ENCODE measurements around the gene RERE.

The RERE gene

DNA sequence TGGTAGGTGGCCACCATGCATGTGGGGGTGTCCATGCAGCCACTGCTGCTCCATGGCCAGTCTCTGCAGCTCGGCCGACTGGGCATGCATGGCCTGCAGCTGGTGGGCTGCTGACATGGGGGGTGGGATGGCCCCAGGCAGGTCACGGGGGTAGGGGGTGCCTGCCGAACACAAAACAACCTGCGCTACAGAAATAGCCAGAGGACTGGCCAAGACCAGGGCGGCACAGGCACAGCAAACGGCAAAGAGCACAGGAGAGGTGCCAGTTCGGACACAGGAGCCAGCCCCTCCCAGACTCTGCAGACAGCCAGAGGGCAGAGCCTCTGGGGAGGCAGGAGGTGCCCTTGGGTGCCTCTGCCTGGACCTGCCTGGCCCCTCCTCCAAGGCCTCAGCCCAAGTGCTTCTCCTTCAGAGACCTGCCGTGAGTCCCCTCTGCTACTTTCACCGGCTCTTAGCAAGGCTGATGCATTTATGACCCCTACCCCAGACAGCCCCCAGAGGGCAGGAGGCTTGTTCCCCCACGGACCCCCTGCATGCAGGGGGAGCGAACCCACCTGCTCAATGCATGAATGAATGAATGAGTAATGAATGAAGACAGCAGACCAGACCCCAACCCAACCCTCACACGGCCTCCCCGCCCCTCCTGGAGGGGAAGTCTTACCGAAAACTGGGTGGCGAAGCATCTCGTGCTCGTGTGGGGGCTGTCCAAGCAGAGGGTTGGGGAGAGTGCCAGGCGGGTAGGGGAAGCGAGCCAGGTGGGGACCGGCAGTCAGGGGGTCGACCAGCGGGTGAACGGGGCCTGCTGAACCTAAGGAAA is 461.8 kb downstream of the RERE start:
- no peak for DNase-seq

- no peak for DNase-seq
Measured at GRCh38 chr1:8354038-8354437, 463.4 kb downstream of the RERE start.

DNA sequence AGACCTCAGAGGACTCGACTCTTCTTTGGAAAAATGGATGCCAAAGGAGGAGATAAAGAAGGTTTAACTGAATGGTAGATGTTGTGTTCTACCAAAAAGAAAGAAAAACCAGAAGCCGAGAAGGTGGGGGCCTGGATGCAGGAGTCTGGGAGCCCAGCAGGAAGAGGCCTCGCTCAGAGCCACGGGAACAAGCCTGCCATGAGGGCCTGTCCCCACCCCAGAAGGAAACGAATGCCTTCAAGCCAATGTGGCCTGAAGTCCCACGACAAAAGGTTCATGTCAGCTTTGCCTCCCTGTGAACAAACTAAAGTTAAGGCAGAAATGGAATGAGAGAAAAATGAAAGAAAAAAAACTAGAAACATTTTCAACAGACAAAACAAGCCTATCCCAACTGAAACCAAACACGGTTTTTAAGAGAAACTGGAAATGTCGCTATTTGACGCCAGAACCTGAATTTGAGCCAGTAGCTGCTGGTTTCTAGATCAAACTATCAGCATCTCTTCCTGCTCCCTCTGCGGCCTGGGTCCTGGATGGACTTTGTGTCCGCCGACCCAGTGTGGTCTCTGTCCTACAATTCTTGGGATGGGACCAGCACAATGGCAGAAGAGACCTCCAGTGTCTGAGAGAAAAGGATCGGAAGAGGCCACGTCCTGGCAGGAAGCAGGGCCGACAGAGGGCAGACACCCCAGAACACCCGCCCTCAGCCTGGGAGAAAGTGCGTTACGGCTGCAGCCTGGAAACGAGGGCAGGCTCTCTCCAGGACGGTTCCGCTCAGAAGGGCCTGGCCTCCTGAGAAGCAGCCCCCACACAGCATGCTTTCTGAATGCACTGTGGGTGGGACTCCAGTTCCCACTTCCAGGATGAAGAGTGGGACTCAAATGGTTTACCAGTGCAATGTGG is 464.3 kb downstream of the RERE start:
- DNase-seq: no peak

- DNase-seq: no peak
Measured at GRCh38 chr1:8352471-8352845, 465.0 kb downstream of the RERE start.

DNA sequence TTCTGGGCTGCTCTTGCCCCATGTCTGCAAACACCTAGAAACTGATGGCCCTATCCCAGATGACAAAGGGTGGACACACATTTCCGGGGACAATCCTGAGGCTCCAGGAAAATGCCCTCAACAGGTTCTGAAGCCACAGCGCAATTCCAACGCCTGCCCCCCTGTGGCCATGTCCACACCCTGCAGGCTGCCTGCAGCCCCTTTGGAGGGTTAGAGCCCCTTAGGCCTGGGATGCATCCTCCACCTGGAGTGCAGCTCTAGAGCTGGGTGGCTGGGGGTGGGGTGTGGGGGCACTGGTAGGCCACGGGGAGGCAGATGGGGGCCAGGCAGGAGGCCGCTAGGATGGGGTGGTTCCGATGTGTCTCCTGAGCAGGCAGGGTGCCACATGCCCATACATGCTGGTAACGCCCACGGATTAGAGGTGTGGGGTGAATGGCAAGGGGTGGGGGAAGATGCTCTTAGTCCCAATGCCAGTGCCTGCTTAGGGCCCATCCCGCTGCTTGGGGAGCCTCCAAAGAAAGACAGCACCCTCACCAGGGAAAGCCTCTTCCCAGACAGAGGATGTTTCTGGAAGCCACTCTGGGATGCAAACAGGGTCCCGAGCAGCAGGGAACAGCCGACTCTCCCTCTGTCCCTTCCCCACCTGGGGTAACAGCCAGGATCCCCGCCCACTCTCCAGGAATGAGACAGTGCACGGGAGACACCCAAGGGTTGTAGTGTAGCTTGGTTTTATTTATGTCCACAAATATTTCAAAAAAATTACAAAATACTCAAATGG is 465.6 kb downstream of the RERE start:
- DNase-seq: peak in 2 of 3 donors; percentile 8 to 30

DNA sequence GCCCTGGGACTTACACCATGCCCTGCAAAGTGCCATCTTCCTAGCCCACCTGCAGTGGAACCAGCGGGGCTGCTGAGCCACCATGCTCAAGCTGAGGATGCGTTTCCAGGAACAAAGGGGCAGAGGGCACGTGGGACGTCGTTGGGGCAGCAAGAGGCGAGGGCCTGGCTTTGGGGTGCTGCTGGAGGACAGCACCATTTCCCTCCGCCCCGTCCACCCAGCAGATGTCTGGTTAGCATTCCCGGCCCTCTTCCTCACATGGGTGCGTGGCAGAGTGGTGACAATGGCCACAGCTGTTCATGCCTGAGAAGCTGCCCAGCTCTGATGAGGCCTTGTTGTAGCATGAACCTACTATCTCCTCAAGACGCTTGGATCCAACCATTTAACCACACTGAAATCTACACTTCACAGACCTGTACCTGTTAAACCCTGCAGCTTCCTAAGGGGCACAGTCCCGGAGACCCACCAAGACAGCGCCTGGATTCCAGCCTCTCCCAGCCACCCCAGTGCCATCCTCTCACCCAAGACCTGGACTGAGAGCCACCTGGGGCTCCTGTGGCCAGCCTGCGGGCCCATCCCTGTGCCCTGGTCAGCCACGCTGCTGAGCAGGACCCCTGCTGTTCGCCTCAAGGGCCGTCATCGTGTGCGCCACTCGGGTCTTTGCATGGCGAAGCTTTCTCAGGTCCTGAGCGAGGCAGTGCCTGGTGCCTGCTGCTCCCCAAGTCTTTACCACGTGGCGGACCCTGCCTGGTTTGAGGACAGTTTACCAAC is 466.3 kb downstream of the RERE start:
- no peak for DNase-seq

DNA sequence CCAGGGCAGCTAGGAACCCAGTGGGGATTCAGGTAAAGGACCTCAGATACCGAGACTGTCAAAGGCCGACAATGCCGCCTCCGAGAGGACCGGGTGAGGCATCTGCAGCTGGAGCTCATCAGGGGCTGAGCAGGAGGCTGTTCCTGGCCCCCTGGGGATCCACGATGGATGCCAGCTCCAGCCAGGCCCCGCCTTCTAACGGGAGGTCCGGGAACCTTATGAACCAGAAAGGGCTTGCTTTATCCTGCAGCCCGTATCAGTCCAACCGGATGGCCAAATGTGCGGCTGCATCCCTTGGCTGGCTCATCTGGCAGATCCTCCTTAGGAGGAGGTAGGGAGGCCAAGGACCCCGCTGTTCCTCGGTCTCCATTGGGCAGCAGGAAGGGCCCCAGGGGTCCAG is 467.5 kb downstream of the RERE start:
- DNase-seq: no peak

- DNase-seq: no peak
Measured at GRCh38 chr1:8349473-8349865, 468.0 kb downstream of the RERE start.

- peak; percentile 56 to 81 (median 72) for DNase-seq
Measured at GRCh38 chr1:8348777-8349472, 468.5 kb downstream of the RERE start.

- no peak for DNase-seq
Measured at GRCh38 chr1:8348047-8348776, 469.2 kb downstream of the RERE start.

DNA sequence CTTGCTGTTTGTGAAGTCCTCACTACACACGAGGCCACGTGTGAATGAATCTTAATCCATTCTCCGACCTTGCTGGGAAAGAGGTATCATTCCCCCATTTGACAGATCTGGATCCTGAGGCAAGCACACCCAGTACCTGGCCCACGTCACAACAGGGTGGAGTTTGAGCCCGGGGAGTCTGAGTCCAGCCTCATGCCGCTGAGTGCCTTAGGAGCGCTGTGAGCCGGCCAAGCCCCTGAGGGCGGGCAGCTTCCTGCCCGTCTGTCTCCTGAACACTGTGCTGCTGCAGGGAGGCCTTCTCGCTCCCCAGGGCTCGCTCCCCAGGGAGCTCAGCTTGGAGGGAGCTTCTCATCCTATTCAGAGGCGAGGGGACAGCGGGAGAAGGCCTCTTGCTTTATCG is 469.8 kb downstream of the RERE start:
- no peak for DNase-seq

GRCh38 chr1:8345621-8346415 is 471.6 kb downstream of the RERE start:
- DNase-seq: no peak

GRCh38 chr1:8344893-8345507 is 472.4 kb downstream of the RERE start:
- DNase-seq: no peak

DNA sequence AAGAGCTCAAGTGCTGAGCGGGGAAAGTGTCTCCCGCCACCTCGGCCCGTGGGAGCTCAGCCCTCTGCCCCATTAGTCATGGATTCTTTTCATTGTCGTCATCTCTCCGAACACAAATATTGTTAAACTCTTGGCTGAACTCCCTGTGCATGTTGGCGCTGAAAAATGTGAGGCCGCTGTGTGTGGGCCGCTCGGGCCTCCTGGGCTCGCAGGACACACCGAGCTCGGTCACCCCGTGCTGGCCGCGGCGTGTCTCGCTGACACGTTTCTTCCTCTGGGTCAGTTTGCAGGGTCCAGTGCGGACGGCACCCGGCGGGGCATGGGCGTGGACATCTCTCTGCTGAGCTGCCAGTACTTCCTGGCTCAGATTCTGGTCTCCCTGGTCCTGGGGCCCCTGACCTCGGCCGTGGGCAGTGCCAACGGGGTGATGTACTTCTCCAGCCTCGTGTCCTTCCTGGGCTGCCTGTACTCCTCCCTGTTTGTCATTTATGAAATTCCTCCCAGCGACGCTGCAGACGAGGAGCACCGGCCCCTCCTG is 473.9 kb downstream of the RERE start:
- no peak for DNase-seq

DNA sequence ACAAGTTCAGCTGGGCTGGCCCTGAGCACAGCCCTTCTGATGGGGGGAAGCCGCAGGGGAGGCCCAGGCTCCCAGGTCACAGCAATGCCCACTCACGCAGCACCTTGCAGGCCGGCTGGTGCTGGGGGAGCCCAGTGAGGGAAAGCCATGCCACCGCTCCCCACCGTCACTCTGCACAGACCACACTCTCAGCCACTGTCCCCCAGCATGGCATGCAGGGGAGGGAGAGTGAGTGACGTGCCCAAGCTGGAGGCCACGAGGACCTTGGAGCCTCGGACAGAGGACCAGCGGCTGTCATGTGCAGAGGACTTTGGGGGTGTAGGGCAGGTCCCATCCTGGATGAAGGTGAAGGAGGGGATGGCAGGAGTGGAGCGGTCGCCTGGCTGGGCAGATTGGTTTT is 474.4 kb downstream of the RERE start:
- no peak for DNase-seq

DNA sequence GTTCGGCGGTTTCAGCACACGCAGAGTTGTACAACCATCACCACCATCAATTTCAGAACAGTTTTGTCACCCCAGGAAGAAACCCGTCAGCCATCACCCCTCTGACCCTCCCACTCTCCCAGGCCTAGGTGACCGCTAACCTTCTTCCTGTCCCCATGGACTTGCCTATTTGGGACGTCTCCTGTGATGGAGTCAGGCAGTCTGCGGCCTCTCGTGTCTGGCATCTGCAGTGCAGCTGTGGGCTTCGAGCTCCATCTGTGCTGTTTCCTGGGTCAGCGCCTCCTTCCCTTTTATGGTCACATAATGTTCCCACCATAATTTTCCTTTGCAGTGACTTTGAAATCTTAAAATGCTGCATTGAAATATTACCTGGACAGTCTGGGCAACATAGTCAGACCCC is 475.1 kb downstream of the RERE start:
- DNase-seq: no peak

- DNase-seq: no peak
Measured at GRCh38 chr1:8340448-8340847, 477.0 kb downstream of the RERE start.

DNA sequence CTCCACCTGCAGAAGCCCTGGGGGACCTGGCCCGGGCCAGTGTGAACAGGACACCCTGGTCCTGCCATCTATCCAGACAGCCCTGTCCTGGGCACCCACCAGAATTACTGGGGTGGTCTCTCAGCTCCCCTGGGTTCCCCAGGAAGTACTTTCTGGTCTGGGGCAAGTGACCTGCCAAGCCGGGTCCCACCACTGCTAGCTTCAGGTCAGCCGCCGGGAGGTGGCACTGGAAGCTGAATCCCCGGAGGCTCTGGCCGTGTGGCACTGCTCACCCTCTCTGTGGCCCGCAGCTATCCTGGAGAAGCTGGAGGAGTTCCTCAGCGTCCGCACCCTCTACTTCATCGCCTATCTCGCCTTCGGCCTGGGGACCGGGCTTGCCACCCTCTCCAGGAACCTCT is 478.2 kb downstream of the RERE start:
- DNase-seq: no peak

DNA sequence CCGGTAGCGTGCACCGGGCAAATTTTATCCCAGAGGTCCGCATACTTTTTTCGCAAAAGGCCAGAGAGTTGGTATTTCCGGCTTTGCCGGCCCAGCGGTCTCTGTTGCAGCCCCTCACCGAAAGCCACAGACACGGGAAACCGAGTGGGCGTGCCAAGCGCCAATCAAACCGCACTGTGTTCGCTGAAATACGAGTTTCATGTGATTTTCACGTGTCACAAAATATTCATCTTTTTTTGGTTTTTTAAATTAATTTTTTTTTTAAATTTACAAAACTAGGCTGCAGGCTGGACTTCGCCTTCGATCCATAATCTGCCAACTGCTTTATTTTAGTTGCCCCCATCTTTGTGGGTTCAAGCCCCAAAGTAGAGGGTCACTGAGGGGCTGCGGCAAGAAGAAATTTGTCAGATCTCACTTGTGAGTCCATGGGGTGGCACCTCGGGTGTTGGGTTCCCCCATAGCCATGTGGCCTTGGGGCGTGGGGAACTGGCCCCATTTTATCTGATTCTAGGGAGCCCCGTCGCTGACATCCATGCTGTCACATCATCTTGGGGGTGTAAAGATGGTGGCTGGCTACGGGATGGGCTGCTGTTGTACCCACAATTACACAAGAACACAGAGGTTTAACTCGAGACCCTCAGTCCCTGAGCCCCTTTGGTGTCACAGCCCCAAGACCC is 478.8 kb downstream of the RERE start:
- DNase-seq: no peak

Data from suppressor macrophage treated with lipopolysaccharide for 1 hour (primary cell).